Right lung (tissue), 5 donors: ENCODE data around the gene CHI3L1. TPM values are rescaled to one million over a fixed set of nuclear protein-coding genes. Genes with fewer than 3 reads are reported as not detected.

ENCODE experiments used
- DNase-seq, 2 donors: peaks; one replicate each; pipeline ENCODE4 v3.0.0-alpha.2; 2013
- polyA plus RNA-seq, 5 donors: library from polyadenylated mRNA; unstranded; fragments of 120-200 nt; gene quantifications; one replicate each; pipeline versions ENCODE4 v1.2.1 to v1.2.3, GENCODE V29; 2013; ENCODE audit warnings: inconsistent platforms in 1 of 5, low replicate concordance in 1 of 5; ENCODE audit not compliant: insufficient read length in 5 of 5, insufficient read depth in 1 of 5

Gene CHI3L1
- polyA plus RNA-seq, 5 donors, result 0.43 to 1.6 (median 0.64) TPM

DNA sequence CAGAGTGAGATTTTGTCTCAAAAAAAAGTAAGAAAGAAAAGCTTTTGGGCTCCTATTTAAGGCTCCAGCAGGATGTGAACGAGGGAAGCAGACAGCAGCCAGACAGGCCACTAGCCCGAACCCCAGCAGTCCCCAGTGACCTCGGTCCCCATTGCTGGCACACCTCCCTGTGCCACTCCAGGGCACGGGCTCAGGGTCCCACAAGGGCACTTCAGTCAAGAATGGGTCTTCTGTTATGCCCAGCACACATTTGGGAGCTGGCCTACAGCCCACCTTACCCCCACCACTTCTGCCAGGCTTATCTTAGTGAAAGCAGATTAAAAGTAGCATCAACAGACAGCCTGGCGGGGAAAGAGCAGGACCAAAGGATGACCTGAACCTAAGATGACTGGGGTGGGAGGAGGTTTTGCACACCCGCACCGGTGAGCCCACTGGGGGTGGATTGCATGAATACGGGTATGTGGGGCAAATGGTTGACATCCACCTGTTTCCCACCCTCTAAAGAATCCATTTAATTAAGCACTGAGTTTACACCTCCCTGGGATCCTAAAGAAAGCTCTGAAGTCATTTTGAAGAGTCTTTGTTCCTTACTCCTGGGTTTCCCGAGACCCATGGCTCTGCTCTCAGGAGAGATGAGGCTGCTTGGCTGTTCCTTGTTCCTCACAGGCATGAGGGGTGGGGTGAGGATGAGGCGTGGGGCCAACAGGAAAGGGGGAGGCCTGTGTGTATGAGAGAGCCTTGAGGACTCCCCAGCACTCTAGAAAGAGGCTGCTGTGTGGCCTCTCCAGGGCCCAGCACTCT lies 4.7 kb downstream of the CHI3L1 start:
- no peak for DNase-seq

DNA sequence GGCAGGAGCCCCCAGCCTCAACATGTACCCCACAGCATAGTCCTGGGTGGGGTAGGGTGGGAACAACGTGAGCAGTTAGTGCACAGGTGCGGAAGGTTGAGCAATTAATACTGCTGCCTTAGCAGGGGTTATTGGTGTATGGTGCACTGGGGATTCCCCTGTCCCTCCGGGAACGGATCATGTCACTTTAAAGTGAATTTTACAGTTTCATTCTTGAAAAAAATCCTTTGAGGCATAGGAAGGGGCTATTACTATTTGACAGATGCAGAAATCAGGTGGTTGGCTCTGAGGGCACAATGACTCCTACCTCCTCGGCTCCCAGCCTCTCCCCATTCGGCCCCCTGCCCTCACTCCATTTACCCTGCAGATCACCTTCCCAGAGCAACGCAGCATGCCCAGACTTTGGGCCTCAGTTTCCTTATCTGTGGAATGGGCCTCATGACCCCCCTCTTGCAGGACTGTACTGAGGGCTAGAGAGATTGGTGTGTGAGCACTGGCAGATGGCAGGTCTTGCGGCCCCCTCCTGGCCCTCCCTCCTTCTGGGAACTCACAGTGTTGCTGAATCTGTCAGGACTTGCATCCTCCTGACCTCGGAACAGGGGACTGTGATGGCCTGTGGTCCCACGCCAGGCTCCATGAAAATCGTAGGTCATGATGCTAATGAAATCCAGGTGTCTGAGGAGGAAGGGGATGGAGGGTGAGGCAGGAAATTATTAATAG lies 5.7 kb downstream of the CHI3L1 start:
- DNase-seq, result no peak

DNA sequence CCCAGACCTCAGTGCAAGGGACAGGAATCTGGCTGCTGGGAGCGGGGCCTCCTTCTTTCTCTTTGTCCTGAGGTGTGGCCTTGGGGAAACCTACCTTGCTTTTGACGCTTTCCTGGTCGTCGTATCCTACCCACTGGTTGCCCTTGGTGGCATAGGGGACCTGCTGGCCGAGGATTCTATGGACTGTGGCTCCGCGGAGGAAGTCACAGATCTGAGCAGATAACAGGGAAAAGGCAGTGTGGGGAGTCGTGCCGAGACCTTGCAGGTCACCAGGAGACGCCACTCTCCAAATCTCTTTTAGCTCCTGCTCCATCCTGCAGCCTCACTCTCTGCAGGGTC lies 6.9 kb downstream of the CHI3L1 start:
- no peak for DNase-seq

DNA sequence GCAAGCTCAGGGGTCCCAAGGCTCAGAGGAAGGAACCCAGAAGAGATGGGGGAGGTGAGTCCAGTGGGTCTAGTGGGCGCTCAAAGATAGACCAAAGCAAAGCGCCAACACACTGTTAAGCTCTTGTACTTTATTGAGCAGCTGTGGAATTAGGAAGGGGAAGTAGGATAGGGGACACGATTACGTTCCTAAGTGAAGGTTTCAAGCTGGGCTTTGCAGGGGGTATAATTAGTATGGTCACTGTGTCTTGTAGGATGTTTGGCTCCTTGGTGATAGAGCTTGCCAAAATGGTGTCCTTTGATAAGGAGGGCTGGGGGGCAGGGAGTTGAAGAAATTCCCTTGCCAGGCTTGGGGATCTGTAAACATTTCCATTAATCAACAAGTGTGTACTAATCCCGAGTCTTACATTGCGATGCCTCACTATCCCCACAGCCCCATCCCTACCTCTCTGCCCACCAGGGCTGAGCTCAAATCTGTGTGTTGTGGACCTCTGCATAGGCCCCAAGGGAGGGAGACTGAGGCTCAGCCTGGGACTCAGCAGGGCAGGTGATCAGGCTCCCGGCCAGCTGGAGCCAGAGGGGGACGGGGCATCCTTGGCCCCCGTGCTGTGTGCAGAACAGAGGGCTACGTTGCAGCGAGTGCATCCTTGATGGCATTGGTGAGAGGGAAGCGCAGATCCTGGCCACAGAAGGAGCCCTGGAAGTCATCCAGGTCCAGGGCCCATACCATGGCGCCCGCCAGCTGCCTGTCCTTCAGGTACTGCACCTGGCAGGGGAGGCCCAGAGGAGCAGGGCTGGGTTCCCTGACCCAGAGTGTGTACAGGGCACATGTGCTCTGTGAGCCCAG lies 7.5 kb downstream of the CHI3L1 start:
- DNase-seq, result no peak

DNA sequence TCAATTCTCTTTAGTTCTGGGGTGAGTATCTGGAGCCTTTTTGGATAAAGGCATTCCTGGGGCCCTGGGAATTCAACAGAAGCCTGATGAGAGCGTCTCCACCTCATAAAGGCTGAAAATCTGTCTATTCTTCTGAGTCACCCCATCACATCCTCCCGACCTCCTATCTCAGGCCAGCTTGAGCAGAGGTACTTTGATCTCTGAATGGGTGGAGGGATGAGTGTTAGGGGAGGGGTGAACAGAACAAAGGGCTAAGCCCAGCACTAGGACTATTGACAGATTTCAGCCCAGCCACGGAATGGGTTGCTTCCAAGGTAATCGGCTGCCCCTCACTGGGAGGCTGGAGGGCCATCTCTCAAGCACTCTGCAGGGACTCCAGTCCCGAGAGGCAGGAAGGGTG lies 8.4 kb downstream of the CHI3L1 start:
- no peak for DNase-seq

DNA sequence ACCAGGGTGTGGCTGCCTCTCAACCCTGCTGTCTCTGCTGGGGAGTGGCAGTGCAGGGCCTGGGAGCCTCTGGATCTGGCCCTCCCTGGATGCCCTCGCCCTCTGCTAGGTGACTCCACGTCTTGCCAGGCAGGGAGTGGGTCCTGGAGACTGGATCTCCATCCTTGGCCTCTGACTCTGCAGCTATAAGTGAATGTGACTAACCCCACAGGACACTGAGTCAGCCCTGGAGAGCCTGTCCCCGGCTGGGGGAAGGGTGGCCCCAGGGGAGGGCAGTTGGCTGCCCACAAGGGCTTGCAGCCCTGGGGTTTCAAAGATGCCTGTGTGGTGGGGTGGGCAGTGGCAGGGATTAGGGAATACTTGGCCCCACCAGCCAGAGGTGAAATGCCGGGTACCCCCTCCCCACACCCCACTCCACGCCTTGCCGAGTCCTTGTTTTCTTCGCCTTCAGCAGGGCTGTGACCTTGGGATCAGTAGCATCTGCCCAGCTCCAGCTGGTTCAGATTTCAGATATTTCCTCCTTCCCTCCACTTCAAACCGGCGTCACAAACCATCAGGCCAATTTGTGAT lies 8.9 kb downstream of the CHI3L1 start:
- DNase-seq, result no peak

DNA sequence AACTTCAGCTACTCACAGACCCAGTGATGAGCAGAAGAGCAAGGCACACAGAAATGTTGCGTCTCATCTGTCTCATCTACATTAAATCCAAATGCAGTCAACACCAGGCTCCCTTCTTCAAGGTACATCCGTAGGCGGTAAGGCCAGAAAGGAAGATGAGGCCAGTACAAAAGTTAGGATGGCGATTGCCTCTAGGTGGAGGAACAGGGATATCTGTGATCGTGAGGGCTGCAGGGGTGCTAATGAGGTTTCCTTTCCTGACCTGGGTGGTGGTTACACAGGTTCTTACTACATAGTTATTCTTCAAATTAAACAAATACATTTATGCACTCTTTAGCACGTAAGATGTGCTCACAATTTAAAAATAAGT lies 9.5 kb downstream of the CHI3L1 start:
- no peak for DNase-seq

DNA sequence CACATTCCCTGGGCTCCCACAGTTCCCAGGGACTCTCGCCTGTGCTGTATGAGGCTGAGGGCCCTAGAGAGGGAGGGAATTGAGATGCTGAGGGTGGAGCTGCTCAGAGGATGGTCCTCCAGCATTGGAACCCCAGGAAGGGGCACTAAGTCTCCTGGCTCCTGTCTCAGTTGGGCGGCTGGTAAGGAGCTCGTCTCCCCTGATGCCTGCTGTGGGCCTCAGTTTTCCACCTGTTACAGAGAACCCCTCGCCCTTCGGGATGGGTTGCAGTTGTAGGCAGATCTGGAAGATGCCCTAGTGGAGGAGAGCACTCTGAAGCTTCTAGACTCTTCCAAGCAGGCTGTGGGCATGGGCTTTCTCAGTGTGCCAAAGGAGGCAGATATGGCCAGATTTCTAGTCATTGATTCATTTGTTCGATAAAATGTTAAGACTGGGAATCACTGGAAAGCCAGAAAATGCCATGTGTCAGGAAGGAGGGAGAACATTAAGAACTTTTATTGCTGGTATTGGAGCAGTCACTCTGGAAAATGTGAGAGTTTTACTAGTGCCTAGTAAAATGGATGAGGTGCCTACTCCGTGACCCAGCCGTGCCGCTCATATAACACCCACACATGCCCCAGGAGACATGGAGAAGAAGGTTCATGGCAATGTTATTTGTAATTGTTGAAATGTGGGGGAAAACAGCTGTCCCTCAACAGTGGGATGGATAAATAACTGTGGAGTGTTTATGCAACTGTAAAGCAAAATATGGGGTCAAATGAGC lies 10.1 kb downstream of the CHI3L1 start:
- DNase-seq, result no peak

DNA sequence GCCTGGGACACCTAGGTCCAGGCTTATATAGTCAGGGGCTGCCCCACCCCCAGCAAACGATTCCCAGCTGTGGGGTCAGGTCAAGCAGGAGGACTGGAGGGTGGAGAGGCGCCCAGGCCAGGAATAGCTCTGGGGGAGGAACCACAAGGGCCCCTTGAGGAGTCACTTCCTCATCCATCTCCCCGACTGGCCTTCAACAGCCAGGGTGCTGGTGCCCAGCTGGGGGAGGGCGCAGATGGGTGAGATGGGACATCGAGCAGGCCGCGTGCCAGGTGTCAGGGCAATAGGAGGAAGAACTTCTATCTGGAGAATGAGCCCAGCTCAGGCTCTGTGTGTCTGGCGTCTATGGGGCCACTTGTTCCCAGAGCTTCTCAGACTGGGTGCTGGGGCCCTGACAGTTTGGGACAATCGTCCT lies 10.7 kb downstream of the CHI3L1 start:
- no peak for DNase-seq

DNA sequence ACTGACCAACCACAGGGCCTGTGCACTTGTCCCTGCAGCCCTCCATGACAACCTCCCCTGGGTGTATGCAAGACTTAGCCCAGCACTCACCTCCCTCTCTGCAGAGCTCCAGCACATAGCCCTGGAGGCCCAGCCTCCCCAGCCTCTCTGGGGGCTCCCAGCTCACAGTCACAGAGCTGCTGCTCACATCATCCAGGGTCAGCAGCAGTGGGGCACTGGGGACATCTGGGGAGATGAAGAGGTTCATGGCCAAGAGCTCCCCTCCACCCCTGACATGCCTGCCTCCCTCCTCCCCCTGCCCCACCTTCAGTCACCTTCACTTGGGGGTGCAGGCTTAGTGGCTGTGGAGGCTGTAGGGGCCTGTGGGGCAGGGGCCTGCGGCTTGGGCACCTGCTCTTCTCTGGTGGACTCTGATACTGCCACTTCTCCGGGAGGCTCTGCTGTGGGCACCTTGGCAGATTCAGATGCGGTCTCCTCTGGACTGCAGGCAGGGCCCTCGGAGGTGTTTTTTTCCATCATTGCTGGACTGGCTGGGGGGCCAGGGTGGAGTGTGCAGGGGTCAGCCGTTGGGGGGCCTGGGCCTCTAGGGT lies 11.2 kb downstream of the CHI3L1 start, which contains the start of gene MYBPH:
Gene MYBPH (minus strand): TSS at position 590 of the 590 bp plus-strand sequence. CDS start 71 bp downstream, at position 519.
- no peak for DNase-seq

DNA sequence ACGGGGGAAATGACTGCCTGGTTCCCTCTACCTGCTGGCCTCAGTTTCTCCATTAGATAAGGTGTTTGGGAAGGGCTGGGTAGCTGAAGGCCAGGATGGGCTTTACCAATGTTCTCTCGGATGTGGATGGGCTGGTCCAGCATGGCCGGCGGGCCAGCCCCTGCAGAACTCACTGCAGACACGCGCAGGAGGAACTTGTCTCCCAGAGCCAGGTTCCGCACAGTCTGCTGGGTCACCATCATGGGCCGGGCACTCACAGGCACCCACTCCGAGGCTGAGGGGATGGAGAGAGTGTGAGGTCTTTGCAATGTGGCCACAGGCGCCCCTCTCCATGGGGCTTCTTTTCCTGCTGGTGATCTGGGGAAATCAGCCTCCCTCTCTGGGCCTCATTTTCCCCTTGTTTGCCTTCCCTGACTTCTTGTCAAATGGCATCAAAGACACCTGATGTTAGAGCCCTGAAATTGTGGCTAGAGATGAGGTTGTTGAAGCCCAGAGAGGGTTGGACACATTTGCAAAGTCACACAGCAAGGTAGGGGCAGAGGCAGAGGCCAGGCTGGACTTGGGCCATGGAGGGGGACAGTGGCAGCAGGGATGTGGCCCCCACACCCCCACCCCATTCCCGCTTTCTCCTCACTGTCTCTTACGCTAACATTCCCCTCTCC lies 12.0 kb downstream of the CHI3L1 start:
- no peak for DNase-seq

DNA sequence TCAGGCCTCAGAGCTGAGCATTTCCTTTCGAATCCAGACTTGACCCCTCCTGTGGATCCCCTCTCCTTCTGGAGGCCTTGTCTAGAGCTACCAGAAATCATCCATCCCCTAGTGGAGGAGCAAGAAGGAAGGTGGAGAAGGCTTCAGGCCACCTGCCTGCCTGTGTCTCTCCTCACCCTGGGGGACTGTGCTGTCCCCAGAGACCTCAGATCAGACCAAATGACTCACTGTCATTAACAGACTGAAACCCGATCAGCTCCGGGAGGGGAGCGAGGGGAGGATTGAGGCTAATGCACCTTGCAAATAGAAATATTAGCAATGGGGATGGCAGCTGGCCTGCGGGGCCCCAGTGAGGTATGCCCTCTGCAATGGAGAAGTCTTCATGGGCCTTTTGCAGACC lies 12.9 kb downstream of the CHI3L1 start:
- DNase-seq, result no peak

DNA sequence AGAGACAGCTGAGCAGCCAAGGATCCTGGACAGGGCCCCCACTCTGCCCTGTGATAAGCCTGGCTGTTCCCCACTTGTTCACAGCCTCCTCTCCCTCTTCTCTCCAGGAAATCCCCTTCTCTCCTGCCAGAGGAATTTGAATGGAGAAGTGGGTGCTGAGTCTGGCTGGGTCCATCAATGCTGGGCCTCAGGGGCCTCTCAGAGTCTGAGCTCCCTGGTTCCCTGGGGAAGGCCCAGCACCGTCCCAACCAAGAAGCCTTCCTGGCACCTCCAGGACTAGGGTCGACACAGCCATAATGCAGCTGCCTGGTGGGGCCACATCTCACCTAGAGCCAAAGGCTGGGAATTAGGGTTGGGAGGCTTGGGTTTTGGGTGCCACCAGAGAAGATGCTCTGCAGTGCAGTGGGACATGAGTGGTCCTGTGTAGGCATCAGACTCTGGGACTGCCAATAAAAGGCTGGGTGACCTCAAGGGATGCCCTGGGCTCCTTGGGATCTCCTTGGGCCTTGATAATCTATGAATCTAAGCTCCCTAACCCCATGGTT lies 13.4 kb downstream of the CHI3L1 start:
- no peak for DNase-seq

DNA sequence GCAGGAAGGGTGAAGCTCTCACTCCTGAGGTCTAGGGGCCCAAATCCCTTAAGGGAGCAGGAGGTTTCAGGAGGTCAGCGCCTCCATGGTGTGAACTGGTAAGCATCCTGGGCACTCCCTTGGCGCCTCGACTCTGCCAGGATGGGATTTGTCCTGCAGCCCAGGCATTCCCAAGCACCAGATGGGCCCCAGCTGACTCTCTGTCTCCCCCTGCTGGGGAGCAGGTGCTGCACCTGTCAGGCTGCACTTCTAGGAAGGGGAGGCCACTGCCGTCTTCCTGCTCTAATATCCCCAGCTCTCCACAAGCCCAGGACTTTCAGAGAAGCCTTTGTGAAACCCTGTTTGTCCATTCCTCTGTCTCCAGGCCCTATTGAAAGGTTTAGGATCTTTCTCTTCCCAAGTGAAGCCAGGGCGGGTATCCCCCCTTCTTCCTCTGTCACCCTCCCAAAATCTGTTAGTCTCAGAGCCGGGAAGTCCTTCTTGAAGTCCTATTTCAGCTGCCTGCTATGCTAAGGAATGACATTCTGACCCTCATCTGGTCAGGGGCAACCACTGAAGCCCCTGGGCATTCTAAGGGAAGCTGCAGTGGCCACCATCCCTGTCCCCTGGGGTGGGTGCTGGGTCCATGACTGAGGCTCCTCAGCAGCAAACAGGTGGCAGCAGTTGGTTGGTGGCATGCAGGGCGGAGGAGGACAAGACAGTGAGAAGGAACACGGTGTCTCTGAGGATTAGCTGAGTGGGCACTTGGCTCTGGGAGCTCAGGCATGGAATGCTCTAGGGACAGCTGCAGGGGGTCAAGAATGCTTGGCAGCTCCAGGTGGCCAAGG lies 14.1 kb downstream of the CHI3L1 start:
- no peak for DNase-seq

DNA sequence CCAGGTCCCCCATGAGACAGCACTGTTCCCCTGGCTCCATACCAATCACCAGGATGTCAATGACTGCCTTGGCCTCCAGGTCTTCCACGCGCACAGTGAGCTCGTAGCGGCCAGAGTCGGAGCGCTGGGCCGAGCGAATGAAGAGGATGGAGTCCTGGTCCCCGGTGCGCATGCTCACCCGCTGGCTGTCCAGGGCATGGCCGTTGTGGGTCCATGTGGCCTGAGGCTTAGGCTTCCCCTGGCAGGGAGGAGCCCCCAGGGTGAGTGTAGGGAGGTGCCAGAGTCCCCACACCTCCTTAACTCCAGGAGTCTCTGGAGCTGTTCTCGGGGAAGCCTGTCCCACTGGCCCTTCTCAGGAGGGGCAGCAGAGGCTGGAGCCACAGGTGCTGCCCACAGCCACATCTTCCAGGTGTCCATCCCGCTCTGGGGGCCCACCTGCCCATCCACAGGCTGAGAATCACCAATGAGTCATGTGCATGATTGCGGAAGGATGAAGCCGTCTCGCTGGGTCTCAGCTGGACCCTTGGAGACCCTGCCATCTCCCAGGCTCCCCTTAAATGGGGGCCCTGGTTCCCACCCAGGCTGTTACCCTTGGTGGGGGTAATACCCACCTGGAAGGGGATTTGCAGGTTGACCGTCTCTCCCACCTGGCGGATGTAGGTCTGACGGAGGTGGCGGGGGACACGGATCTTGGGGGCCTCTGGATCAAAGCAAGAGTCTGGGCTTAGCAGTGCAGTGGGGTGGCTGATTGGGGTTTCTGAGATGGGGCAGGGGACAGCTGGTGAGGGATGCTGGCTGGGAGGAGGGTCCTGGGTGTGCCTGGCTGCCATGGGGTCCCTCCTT lies 14.9 kb downstream of the CHI3L1 start:
- DNase-seq, result no peak

DNA sequence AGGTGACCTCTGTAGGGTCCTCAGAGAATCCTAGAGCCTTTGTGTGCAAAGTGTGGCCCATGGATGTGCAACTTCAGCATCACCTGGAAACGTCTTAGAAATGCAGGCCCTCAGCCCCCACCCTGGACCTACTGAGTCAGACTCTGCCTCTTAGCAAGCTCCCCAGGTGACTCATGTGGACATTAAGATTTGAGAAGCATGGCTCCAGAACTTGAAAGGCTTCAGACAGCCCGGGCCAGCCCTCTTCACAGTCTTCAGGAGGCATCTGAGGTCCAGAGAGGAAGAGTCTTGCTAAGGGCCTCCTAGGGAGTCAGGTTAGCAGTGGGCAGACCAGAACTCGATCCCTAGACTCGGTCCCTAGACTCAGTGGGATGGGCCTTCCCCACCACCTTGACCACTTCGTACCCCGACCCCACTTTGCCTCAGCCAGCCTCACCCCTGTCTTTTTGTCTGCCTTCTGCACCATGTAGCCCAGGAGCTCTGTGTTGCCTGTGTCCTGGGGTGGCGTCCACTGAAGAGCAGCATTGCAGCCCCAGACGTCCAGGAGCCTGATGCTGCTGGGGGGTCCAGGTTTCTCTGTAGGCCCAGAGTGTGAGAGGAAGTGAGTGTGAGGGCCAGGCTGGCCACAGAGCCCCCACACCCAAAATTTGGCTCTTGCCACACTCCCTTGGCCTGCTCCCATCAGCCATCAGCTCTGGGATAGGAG lies 15.7 kb downstream of the CHI3L1 start:
- no peak for DNase-seq

DNA sequence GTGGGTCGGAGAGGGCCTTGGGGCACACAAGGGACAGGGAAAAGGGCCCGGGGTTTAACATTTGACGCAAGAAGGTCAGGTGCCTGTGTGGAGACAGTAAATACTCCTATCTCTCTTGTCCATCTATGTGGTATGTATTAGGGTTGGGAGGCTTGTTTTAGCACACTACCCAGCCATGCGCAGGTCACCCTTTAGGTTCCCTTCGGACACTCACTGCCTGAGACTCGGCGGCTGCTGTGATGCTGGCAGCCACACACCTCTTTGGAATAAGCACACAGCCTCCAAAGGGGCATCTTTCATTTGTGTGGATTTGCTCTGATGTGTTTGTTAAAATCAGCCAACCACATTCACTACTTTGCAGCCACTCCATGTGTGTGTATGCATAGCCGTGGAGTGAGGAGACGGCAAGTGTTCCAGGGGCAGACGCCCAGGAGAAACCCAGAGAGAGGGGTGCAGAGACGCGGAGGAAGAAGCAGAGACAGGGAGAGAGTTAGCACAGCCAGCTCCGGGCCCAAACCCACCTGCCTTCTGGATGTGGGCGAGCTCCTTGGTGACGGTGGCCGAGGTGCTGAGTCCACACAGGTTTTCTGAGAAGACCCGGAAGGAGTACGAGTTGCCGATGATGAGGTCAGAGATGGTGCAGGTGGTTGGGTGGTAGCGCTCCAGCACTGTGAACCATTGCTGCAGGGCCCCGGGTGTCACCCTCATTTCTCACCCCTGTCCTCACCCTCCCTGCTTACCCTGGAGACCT lies 16.6 kb downstream of the CHI3L1 start:
- no peak for DNase-seq
